Body of pancreas (tissue), 4 donors: Measurements from ENCODE around the gene NEU4. TPM values are rescaled to one million over a fixed set of nuclear protein-coding genes. Genes with fewer than 3 reads are reported as not detected.
"Not testable (repeated sequence)": the region's sequence is repeated elsewhere in the genome, so short reads cannot be mapped to it uniquely, and the experiment has no call there.

Source experiments
- ATAC-seq: fragments of 150-250 bp; one replicate; pipeline ENCODE4 v1.9.1; 2016
- DNase-seq, 4 donors: peaks; one replicate each; pipeline ENCODE4 v3.0.0-alpha.2; 2019
- H3K27ac ChIP-seq, 4 donors: fragments of 200-600 bp; sonication (generic); 1 replicate in 3 of 4; 2 replicates in 1 of 4; pipeline versions ENCODE4 v1.5.1 to v1.6.1; 2016 to 2019; ENCODE audit warnings: mild to moderate bottlenecking in 1 of 4, mixed read lengths in 1 of 4, moderate library complexity in 1 of 4
- H3K27me3 ChIP-seq, 2 donors: fragments of 200-600 bp; sonication (generic); one replicate each; pipeline ENCODE4 v1.6.0; 2016; ENCODE audit warnings: mild to moderate bottlenecking in 1 of 2
- H3K36me3 ChIP-seq, 2 donors: fragments of 200-600 bp; sonication (generic); replicated peaks in 1 of 2; 2 replicates each; pipeline ENCODE4 v1.5.1; 2016; ENCODE audit warnings: low read depth in 2 of 2; ENCODE audit not compliant: insufficient read depth in 1 of 2
- H3K4me1 ChIP-seq: fragments of 200-600 bp; sonication (generic); one replicate; pipeline ENCODE4 v1.6.0; 2016
- H3K4me3 ChIP-seq, 2 donors: fragments of 200-600 bp; sonication (generic); 1 replicate in 1 of 2; 2 replicates in 1 of 2; pipeline ENCODE4 v1.5.1; 2016 to 2019
- H3K9me3 ChIP-seq, 3 donors: fragments of 200-600 bp; sonication (generic); 1 replicate in 2 of 3; 2 replicates in 1 of 3; pipeline ENCODE4 v1.5.1; 2016
- CTCF ChIP-seq, 7 experiments: fragments of 450-650 bp in 4 of 7; fragments of 200-600 bp in 3 of 7; sonication (generic) in 3 of 7; IDR thresholded peaks; one replicate each; pipeline ENCODE4 v1.5.1; 2016 to 2019; ENCODE audit warnings: antibody characterized with exemption in 7 of 7
- POLR2A ChIP-seq, 3 donors: fragments of 450-650 bp; IDR thresholded peaks; one replicate each; pipeline ENCODE4 v1.6.1; 2016; ENCODE audit warnings: antibody characterized with exemption in 3 of 3, mild to moderate bottlenecking in 2 of 3
- WGBS, 2 donors: methylation state at CpG; one replicate each; pipeline ENCODE4 v1.1.5; 2017; 5-methylcytosine and 5-hydroxymethylcytosine counted together
- intact Hi-C: fragments of 100-400 bp; cut with DNase I; formaldehyde crosslinking; loops from one replicate; pipeline ENCODE4 v1.15.1; 2023
- total RNA-seq, 2 donors: library from RNA; depleted of rRNA; stranded (reverse); fragments of >200 nt; gene quantifications; one replicate each; pipeline ENCODE4 v1.1.0, GENCODE V29; 2016

The NEU4 gene
- total RNA-seq, 2 donors from 2014 or later: not detected

GRCh38 chr2:241780939-241781569 is 27.9 kb upstream of the NEU4 start:
- DNase-seq (no peak), ATAC-seq (no peak)
- WGBS, 2 donors: 55 to 56% methylated on average over 5 of the region's 5 CpGs
- no peaks in the 10 kb centered on the region for H3K9me3 ChIP-seq
- no peak overlapping the region for H3K27ac ChIP-seq
- no peaks in the 10 kb centered on the region for H3K36me3 ChIP-seq
- H3K4me1 ChIP-seq: no peaks in the 10 kb centered on the region
- H3K4me3 ChIP-seq: no peak overlapping the region
- intact Hi-C loops: no loop called here
- H3K27me3 ChIP-seq: no peaks in the 10 kb centered on the region
- TF ChIP-seq POLR2A (IDR thresholded peaks at IDR 0.05): no peak
- TF ChIP-seq CTCF (IDR thresholded peaks at IDR 0.05): no peak

GRCh38 chr2:241782053-241782452 is 26.9 kb upstream of the NEU4 start:
- DNase-seq, H3K27me3 ChIP-seq, H3K4me1 ChIP-seq, ATAC-seq, H3K36me3 ChIP-seq, H3K27ac ChIP-seq, intact Hi-C loops, H3K4me3 ChIP-seq, H3K9me3 ChIP-seq: not testable (repeated sequence)
- WGBS, 2 donors: 68 to 84% methylated on average over 3 of the region's 3 CpGs

GRCh38 chr2:241788135-241788534 is 20.9 kb upstream of the NEU4 start:
- DNase-seq: no peak
- Histone ChIP-seq H3K4me3 (no peak overlapping the region), H3K4me1 (no peaks in the 10 kb centered on the region), H3K27me3 (no peaks in the 10 kb centered on the region), H3K9me3 (no peaks in the 10 kb centered on the region), H3K27ac (no peak overlapping the region), H3K36me3 (no peaks in the 10 kb centered on the region)
- no peak for TF ChIP-seq POLR2A (IDR thresholded peaks at IDR 0.05)
- no peak for TF ChIP-seq CTCF (IDR thresholded peaks at IDR 0.05)
- WGBS, 2 donors: 84 to 87% methylated on average over 4 of the region's 4 CpGs
- ATAC-seq: no peak
- intact Hi-C loops: no loop called here

GRCh38 chr2:241788572-241788971 is 20.4 kb upstream of the NEU4 start:
- WGBS, 2 donors: 34 to 37% methylated on average over 3 of the region's 3 CpGs
- intact Hi-C loops: no loop called here
- no peak overlapping the region for H3K27ac ChIP-seq
- H3K27me3 ChIP-seq: no peaks in the 10 kb centered on the region
- H3K4me1 ChIP-seq: no peaks in the 10 kb centered on the region
- DNase-seq: no peak
- H3K9me3 ChIP-seq: no peaks in the 10 kb centered on the region
- H3K4me3 ChIP-seq: no peak overlapping the region
- no peak for ATAC-seq
- TF ChIP-seq CTCF (IDR thresholded peaks at IDR 0.05): no peak
- no peak for TF ChIP-seq POLR2A (IDR thresholded peaks at IDR 0.05)
- H3K36me3 ChIP-seq: no peaks in the 10 kb centered on the region

GRCh38 chr2:241791385-241791784 is 17.6 kb upstream of the NEU4 start:
- H3K27me3 ChIP-seq, H3K4me1 ChIP-seq, H3K4me3 ChIP-seq, intact Hi-C loops, H3K36me3 ChIP-seq, H3K9me3 ChIP-seq, DNase-seq, H3K27ac ChIP-seq, ATAC-seq: not testable (repeated sequence)
- WGBS, 2 donors: 52 to 68% methylated on average over 3 of the region's 3 CpGs

GRCh38 chr2:241793385-241793784 is 15.6 kb upstream of the NEU4 start:
- no peaks in the 10 kb centered on the region for H3K36me3 ChIP-seq
- ATAC-seq: no peak
- H3K4me1 ChIP-seq: no peaks in the 10 kb centered on the region
- no peak for DNase-seq
- intact Hi-C loops: no loop called here
- H3K27ac ChIP-seq: no peak overlapping the region
- no peak overlapping the region for H3K4me3 ChIP-seq
- no peak for TF ChIP-seq POLR2A (IDR thresholded peaks at IDR 0.05)
- no peak for TF ChIP-seq CTCF (IDR thresholded peaks at IDR 0.05)
- 84 to 89% methylated on average over 5 of the region's 5 CpGs for WGBS, 2 donors
- no peaks in the 10 kb centered on the region for H3K9me3 ChIP-seq
- H3K27me3 ChIP-seq: no peaks in the 10 kb centered on the region
